ENCODE results near the gene CROCC2.

Gene CROCC2

GRCh38 chr2:240872317-240873097 lies 33.6 kb upstream of the CROCC2 start:
- DNase-seq (ENCODE audit: extremely low read depth, low read depth), result no peak
- no peak overlapping the region for H3K4me3 ChIP-seq (replicated peaks; ENCODE audit: low read depth, low read length)
- TF ChIP-seq CTCF (IDR thresholded peaks at IDR 0.05; ENCODE audit: low read depth, low read length, missing control alignments), result no peak

GRCh38 chr2:240873098-240873788 lies 32.9 kb upstream of the CROCC2 start:
- no peak for DNase-seq (ENCODE audit: extremely low read depth, low read depth)
- TF ChIP-seq CTCF (IDR thresholded peaks at IDR 0.05; ENCODE audit: low read depth, low read length, missing control alignments), result no peak
- H3K4me3 ChIP-seq (replicated peaks; ENCODE audit: low read depth, low read length), result no peak overlapping the region

- no peak overlapping the region for H3K4me3 ChIP-seq (replicated peaks; ENCODE audit: low read depth, low read length)
- TF ChIP-seq CTCF (IDR thresholded peaks at IDR 0.05; ENCODE audit: low read depth, low read length, missing control alignments), result no peak
- no peak for DNase-seq (ENCODE audit: extremely low read depth, low read depth)
These were observed 32.1 kb upstream of the CROCC2 start for GRCh38 chr2:240873805-240874714.

- DNase-seq (ENCODE audit: extremely low read depth, low read depth), result no peak
- TF ChIP-seq CTCF (IDR thresholded peaks at IDR 0.05; ENCODE audit: low read depth, low read length, missing control alignments), result no peak
- no peak overlapping the region for H3K4me3 ChIP-seq (replicated peaks; ENCODE audit: low read depth, low read length)
These were observed 31.4 kb upstream of the CROCC2 start for GRCh38 chr2:240874715-240875227.

- DNase-seq (ENCODE audit: extremely low read depth, low read depth), result no peak
- H3K4me3 ChIP-seq (replicated peaks; ENCODE audit: low read depth, low read length), result no peak overlapping the region
- TF ChIP-seq CTCF (IDR thresholded peaks at IDR 0.05; ENCODE audit: low read depth, low read length, missing control alignments), result no peak
These were observed 30.7 kb upstream of the CROCC2 start for GRCh38 chr2:240875228-240876034.

- TF ChIP-seq CTCF (IDR thresholded peaks at IDR 0.05; ENCODE audit: low read depth, low read length, missing control alignments), result no peak
- DNase-seq (ENCODE audit: extremely low read depth, low read depth), result no peak
- H3K4me3 ChIP-seq (replicated peaks; ENCODE audit: low read depth, low read length), result no peak overlapping the region
These were observed 30.1 kb upstream of the CROCC2 start for GRCh38 chr2:240876035-240876474.
